HG03064 (cell line): ENCODE results near the gene DENND2C.
A peak's percentile ranks its signal among the peaks of the same experiment; 100 is the strongest.
"Not testable (repeated sequence)": the region's sequence is repeated elsewhere in the genome, so short reads cannot be mapped to it uniquely, and the experiment has no call there.

Experiments used
- ATAC-seq: cut with Tn5 transposase; IDR thresholded peaks from one replicate; pipeline ENCODE4 v1.9.1; 2021; ENCODE audit warnings: low read depth; ENCODE audit not compliant: unreplicated experiment

DENND2C gene

GRCh38 chr1:114610546-114611245 is 59.2 kb downstream of the DENND2C start:
- ATAC-seq = no peak

- ATAC-seq = no peak
Measured at GRCh38 chr1:114609826-114610225, 60.0 kb downstream of the DENND2C start.

GRCh38 chr1:114609026-114609425 is 60.8 kb downstream of the DENND2C start:
- no peak for ATAC-seq

GRCh38 chr1:114607223-114607622 is 62.6 kb downstream of the DENND2C start:
- no peak for ATAC-seq

DNA sequence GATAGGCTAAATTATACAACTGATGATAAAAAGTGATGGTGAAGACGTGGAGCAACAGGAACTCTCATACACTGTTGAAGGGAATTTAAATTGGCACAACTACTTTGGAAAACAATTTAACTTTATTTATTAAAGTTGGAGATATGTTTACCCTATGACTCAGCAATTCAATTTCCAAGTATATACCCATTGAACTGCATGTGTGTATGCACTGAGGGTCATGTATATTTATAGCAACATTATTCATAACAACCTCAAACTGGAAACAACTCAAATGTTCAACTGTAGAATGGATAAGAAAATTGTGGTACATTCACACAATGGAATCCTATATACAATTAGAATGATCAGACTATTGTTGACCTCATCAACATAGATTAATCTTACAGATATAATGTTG is 71.9 kb downstream of the DENND2C start:
- ATAC-seq = no peak

DNA sequence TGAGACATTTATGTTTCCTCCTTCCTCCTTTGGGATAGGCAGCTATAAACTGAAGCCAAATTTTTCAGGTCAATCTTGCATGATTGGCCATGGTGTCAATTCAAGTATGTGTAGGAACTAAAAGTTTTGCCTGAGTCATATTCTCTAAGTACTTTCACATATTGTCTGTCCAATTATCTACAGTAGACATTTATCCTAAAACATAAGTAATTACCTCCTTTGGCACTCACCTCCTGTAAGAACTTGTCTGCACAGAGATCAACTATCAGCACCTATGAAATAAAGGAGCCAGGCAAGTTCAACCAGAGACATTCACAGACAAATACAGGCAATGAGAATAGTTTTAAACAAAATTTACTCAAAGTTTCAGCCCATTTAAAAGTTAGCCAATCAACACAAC is 74.2 kb downstream of the DENND2C start:
- no peak for ATAC-seq

DNA sequence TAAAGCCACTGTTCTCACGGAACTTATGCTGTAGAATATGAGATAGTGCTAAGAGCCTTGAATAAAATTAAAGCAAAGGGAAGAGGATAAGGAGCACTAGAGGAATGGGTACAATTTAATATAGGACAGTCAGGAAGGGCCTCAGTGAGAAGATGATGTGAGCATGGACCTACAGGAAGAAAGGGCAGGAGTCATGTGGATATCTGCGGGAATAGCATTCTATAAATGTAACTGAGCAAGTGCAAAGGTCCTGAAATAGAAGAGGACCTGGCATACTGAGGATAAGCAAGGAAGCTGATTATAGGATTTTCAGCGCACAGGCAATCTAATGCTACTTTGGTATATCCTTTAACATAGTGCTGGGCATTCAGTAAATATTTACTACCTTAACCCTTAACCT is 75.8 kb downstream of the DENND2C start:
- ATAC-seq = no peak

DNA sequence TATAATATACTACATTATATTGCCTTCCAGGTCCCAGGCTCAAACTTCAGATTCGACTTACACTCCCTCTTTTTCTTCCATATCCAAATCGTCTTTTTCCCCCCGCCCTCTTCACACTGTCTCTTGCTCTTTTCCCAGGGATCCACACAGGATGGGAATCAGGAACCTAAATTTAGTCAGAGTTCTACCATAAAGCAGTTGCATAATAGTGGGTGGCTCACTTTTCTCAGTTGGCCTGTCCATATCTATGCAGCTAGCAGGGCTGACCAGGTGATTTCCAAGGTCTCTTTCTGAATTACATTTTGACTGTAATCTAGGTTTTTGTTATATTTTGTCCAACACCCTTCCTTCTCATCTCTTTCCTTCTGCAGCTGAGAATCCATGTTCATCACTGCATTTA is 80.7 kb downstream of the DENND2C start:
- ATAC-seq = no peak

GRCh38 chr1:114588196-114588689 is 81.6 kb downstream of the DENND2C start:
- no peak for ATAC-seq

- ATAC-seq = no peak
Measured at GRCh38 chr1:114587203-114587991, 82.5 kb downstream of the DENND2C start.

- no peak for ATAC-seq
Measured at GRCh38 chr1:114586513-114587047, 83.3 kb downstream of the DENND2C start.

DNA sequence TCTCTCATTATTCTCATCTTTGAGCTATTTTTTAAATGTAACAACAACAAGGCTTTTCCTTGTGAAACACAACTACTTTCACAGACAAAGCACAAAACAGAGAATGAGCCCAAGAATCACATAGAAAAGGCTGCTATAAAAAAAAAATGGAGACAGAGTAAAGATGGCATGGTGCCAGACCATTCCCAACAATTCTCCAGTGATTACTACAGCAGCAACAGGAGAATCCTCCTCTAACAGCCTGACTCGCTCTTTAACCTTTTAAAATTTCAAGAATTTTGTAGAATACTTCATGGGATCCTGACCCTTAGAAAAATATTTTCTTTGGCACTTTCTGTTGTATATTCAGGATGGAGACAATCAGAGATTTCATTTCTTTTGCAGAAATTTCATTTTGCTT is 84.6 kb downstream of the DENND2C start:
- ATAC-seq = no peak

DNA sequence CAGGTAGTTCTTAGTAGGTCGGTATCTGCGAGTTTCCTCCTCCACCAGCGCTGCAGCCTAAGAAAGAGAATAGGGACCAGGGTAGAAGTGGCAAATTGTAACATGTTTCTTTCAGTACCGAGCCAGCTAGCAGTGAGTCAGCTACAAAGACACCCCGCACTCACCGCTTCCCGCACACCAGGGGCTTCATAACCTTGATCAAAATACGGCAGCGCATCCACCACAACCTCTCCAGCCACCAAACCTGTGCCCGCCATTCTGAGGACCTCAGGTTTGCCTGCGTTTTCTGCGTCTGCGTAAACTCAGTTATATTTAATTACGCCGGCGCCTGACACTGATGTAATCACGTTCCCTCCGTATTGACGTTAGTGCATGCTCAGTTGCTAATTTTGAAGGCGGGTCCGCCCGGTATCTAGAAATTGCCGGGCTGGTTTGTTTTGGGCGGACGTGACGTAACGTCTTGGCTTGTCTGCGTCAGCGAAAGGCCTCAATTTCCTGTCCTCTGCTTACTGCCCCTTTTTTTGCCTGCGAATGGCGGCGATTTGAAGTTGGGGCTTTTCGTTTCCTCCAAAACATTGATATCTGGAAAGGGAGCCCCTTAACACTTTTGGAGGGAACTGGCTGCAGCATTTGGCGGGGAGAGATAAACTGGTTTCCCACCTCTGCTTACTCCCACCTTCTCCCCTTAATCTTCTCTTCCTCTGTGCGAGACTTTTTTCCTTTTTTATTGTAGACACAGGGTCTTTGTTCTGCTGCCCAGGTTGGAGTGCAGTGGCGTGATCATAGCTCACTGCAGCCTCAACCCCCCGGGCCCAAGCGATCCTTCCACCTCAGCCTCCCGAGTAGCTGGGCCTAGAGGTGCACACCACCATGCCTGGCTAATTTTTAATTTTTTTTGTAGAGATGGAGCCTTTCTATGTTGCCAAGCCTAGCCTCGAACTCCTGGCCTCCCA is 88.2 kb downstream of the DENND2C start, which contains the start of gene BCAS2:
BCAS2 (minus strand) TSS at position 281 of the 953 bp plus-strand sequence; CDS start at position 257, 24 bp downstream.
- ATAC-seq = peak; percentile 99

GRCh38 chr1:114574365-114574764 is 95.5 kb downstream of the DENND2C start:
- ATAC-seq = no peak

DNA sequence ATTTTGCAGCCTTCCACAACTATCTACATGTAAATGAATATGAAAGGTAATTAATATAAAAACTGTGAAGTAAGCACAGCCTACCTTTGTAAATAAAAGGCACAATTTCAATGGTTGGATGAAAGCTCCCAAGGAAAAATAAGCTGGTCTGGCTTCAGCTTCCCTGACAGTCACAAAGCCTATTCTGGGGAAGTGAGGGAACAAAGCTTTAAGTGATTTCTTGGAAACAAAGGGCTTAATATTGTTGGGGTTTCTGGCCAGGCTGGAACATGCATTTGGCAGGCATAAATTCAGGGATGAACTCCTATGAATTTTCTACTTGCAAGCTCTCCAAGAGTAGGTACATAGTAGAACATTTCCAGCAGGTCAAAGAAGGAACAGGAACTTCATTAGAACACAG is 105.7 kb downstream of the DENND2C start:
- ATAC-seq = no peak

- not testable (repeated sequence) for ATAC-seq
Measured at GRCh38 chr1:114562978-114563510, 106.8 kb downstream of the DENND2C start.

DNA sequence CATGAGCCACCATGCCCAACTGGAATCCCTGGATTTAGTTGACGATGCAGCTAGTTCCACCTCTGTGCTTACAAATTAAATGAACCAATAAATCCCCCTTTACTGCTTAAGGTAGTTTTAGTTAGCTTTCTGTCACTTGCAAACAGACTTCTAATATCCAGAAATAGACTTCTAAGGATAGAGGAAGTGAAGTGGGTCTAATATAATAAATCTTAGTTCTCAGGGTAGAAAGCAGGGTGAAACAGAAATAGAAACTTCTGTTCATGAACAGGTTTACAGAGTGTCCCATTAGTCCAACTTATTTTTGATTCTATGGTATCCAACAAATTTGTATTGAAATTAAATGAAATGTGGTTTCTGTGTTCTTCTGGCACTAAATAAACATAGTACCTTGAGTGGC is 108.5 kb downstream of the DENND2C start:
- ATAC-seq = no peak

DNA sequence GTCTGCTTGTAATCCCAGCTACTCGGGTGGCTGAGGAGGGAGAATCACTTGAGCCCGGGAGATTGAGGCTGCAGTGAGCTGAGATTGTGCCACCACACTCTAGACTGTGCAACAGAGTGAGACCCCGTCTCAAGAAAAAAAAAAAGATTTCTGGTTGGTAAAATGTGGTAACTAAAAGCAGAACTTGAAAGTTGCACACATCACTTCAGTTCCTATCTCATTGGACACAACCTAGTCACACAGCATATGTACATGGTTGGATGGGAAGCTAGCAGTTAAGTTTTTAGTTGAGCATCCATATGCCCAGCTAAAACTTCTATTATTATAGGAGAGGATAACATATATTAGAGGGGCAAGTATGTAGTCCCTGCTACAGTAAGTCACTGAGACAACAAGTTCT is 110.5 kb downstream of the DENND2C start:
- no peak for ATAC-seq

- ATAC-seq = no peak
Measured at GRCh38 chr1:114558544-114558943, 111.3 kb downstream of the DENND2C start.

DNA sequence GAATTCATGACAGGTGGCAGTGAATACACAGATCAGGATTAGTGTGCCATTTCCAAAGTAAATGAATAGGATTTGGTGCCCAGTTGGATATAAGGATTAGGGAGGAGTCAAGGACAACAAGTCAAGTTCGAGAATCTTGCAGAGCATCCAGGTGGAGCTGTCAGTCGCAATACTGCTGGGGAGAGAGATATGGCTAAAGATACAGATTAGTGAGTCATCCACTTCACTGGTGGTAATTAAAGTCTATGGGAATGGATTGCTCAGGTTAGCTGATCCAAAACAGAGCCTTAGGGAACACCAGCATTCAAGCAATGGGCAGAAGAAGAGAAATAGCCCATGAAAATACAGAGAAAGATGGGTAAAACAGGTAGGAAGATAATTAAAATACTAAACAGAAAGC is 115.3 kb downstream of the DENND2C start:
- no peak for ATAC-seq
